HepG2 (cell line): Measurements from ENCODE around the gene ZNF678. TPM values are rescaled to one million over a fixed set of nuclear protein-coding genes. Genes with fewer than 3 reads are reported as not detected.

ENCODE experiments used
- ATAC-seq: fragments of 200-7000 bp; cut with Tn5 transposase; 3 replicates; pipeline ENCODE4 v1.9.1; 2020; ENCODE audit warnings: mild to moderate bottlenecking, moderate library complexity
- BruUV-seq: library from RNA; stranded (reverse); fragments of 400-500 nt; replicated peaks from 2 replicates; lab custom pipeline; 2021; lab: Mats Ljungman, UMichigan
- CTCF ChIA-PET: fragments of 300-600 bp; formaldehyde crosslinking; extraction: SDS; loops from one replicate; lab custom pipeline; 2021; ENCODE audit warnings: low total read pairs, inconsistent platforms, low intra/inter-chr PET ratio; lab: Yijun Ruan, JAX
- POLR2A ChIA-PET: fragments of 350-600 bp; sonication (Branson Sonifier 250); formaldehyde crosslinking; loops from one replicate; lab custom pipeline; 2020; ENCODE audit warnings: antibody characterized with exemption, inconsistent platforms; lab: Yijun Ruan, JAX
- DNase-seq: peaks from one replicate; pipeline ENCODE4 v3.0.0-alpha.2; 2015; ENCODE audit warnings: low spot score
- FAIRE-seq: peaks from 3 replicates; lab custom pipeline; 2011; peaks lifted over from hg19 to GRCh38; lab: Jason Lieb, UNC
- H2AFZ ChIP-seq: one replicate; pipeline ENCODE4 v1.6.1; 2011; ENCODE audit warnings: low read length, inconsistent platforms
- H3K27ac ChIP-seq: fragments of 300-600 bp; 3 replicates; pipeline ENCODE4 v1.8.0; 2011; ENCODE audit warnings: mixed run types, mild to moderate bottlenecking, mixed read lengths, low read length, inconsistent platforms; ENCODE audit not compliant: insufficient read depth; ENCODE audit errors: extremely low read length
- H3K27me3 ChIP-seq, 2 experiments: fragments of 200-600 bp in 1 of 2; 2 replicates in 1 of 2; 3 replicates in 1 of 2; pipeline versions ENCODE4 v1.6.0 to v1.8.0; 2011; ENCODE audit warnings: low read length in 2 of 2, mild to moderate bottlenecking in 2 of 2, moderate library complexity in 2 of 2, inconsistent platforms in 1 of 2; ENCODE audit not compliant: insufficient read depth in 2 of 2, control insufficient read depth in 1 of 2
- H3K36me3 ChIP-seq, 2 experiments: fragments of 200-600 bp in 1 of 2; replicated peaks in 1 of 2; 2 replicates in 1 of 2; 3 replicates in 1 of 2; pipeline versions ENCODE4 v1.5.1 to v1.8.0; 2011; ENCODE audit warnings: low read length in 2 of 2, inconsistent platforms in 1 of 2; ENCODE audit not compliant: insufficient read depth in 2 of 2, control insufficient read depth in 1 of 2
- H3K4me1 ChIP-seq: 2 replicates; pipeline ENCODE4 v1.5.1; 2012; ENCODE audit warnings: low read length, inconsistent platforms; ENCODE audit not compliant: insufficient read depth
- H3K4me2 ChIP-seq: 2 replicates; pipeline ENCODE4 v1.6.0; 2011; ENCODE audit warnings: low read depth, low read length, inconsistent platforms
- H3K4me3 ChIP-seq, 3 experiments: fragments of 200-600 bp in 1 of 3; sonication (generic), shearing (Covaris generic) in 1 of 3; replicated peaks in 1 of 3; 2 replicates each; pipeline ENCODE4 v1.5.1; 2011 to 2016; ENCODE audit warnings: low read length in 3 of 3, inconsistent platforms in 2 of 3, low read depth in 2 of 3, mild to moderate bottlenecking in 2 of 3, control low read depth in 1 of 3, mixed read lengths in 1 of 3; ENCODE audit not compliant: insufficient read depth in 1 of 3
- H3K79me2 ChIP-seq: one replicate; pipeline ENCODE4 v1.6.1; 2011; ENCODE audit warnings: low read length, inconsistent platforms; ENCODE audit not compliant: insufficient read depth
- H3K9ac ChIP-seq: 2 replicates; pipeline ENCODE4 v1.6.0; 2011; ENCODE audit warnings: mild to moderate bottlenecking, low read depth, low read length, inconsistent platforms; ENCODE audit not compliant: insufficient read depth
- H3K9me3 ChIP-seq: 2 replicates; pipeline ENCODE4 v1.5.1; 2012; ENCODE audit warnings: mild to moderate bottlenecking, low read length
- H4K20me1 ChIP-seq: 2 replicates; pipeline ENCODE4 v1.6.0; 2011; ENCODE audit warnings: inconsistent platforms, mild to moderate bottlenecking, low read length, moderate library complexity; ENCODE audit not compliant: insufficient read depth
- ARID2 ChIP-seq: sonication (generic); formaldehyde crosslinking; IDR thresholded peaks from 2 replicates; pipeline ENCODE4 v1.8.1; 2022; ENCODE audit warnings: mild to moderate bottlenecking, missing genetic modification reagents, borderline replicate concordance
- ATF7 ChIP-seq, 2 experiments: fragments of 450-650 bp in 1 of 2; sonication (generic) in 1 of 2; formaldehyde crosslinking in 1 of 2; IDR thresholded peaks; 2 replicates each; pipeline versions ENCODE4 v1.4.0 to v1.6.1; 2016 to 2020; ENCODE audit warnings: antibody characterized with exemption in 1 of 2, mild to moderate bottlenecking in 1 of 2, missing genetic modification reagents in 1 of 2
- CREB1 ChIP-seq, 2 experiments: fragments of 450-650 bp in 1 of 2; IDR thresholded peaks; 2 replicates each; pipeline ENCODE4 v1.6.1; 2016 to 2017; ENCODE audit warnings: control low read depth in 1 of 2, mild to moderate bottlenecking in 1 of 2, missing compliant biosample characterization in 1 of 2, missing genetic modification characterization in 1 of 2
- FOXM1 ChIP-seq: sonication (generic); formaldehyde crosslinking; IDR thresholded peaks from 2 replicates; pipeline ENCODE4 v1.5.0; 2020; ENCODE audit warnings: missing genetic modification reagents
- HNF1A ChIP-seq, 2 experiments: sonication (generic) in 1 of 2; formaldehyde crosslinking in 1 of 2; IDR thresholded peaks; 2 replicates each; pipeline versions ENCODE4 v1.4.0 to v1.6.1; 2016 to 2020; ENCODE audit warnings: borderline replicate concordance in 1 of 2, low read depth in 1 of 2, mild to moderate bottlenecking in 1 of 2, missing genetic modification reagents in 1 of 2
- JUNB ChIP-seq: sonication (generic); formaldehyde crosslinking; IDR thresholded peaks from 2 replicates; pipeline ENCODE4 v1.8.0; 2022; ENCODE audit warnings: missing genetic modification reagents, mild to moderate bottlenecking, borderline replicate concordance
- PTBP1 ChIP-seq: fragments of 200-400 bp; formaldehyde crosslinking; IDR thresholded peaks from 2 replicates; pipeline ENCODE4 v1.6.1; 2018; ENCODE audit warnings: low read length, low read depth; ENCODE audit not compliant: poor library complexity, severe bottlenecking
- TERF1 ChIP-seq: sonication (generic); formaldehyde crosslinking; IDR thresholded peaks from 2 replicates; pipeline ENCODE4 v1.8.0; 2022; ENCODE audit warnings: mild to moderate bottlenecking, missing genetic modification reagents, moderate library complexity
- TOE1 ChIP-seq: sonication (generic); formaldehyde crosslinking; IDR thresholded peaks from 2 replicates; pipeline ENCODE4 v1.4.0; 2020; ENCODE audit warnings: mild to moderate bottlenecking, missing genetic modification reagents
- YY1 ChIP-seq: IDR thresholded peaks from 2 replicates; pipeline ENCODE4 v1.6.1; 2011; ENCODE audit warnings: low read length, low read depth, moderate library complexity, mild to moderate bottlenecking; ENCODE audit not compliant: insufficient read depth, insufficient replicate concordance
- ZFP62 ChIP-seq: sonication (generic); formaldehyde crosslinking; IDR thresholded peaks from 2 replicates; pipeline ENCODE4 v1.4.0; 2020; ENCODE audit warnings: missing genetic modification reagents
- ZNF10 ChIP-seq: sonication (generic); formaldehyde crosslinking; IDR thresholded peaks from 2 replicates; pipeline ENCODE4 v1.4.0; 2020; ENCODE audit warnings: mild to moderate bottlenecking, low read depth, missing genetic modification reagents, borderline replicate concordance
- ZNF234 ChIP-seq: sonication (generic); formaldehyde crosslinking; conservative IDR thresholded peaks from 2 replicates; pipeline ENCODE4 v1.5.1; 2020; ENCODE audit warnings: mild to moderate bottlenecking, missing genetic modification reagents
- WGBS: methylation state at CpG from one replicate; pipeline ENCODE4 v1.1.6; 2017; ENCODE audit warnings: low lambda C conversion rate; 5-methylcytosine and 5-hydroxymethylcytosine counted together
- in situ Hi-C: cut with HindIII; loops from 2 replicates; pipeline ENCODE4 v1.10.0; 2017; ENCODE audit warnings: low pct_unique_long_range_greater_than_20kb; ENCODE audit not compliant: extremely low pct_ligation_motif_present
- intact Hi-C: fragments of 100-400 bp; cut with micrococcal nuclease; formaldehyde crosslinking; loops from one replicate; pipeline ENCODE4 v1.10.0; 2022; ENCODE audit not compliant: unreplicated experiment
- polyA plus RNA-seq, 8 experiments: library from polyadenylated mRNA; depleted of rRNA in 3 of 8; stranded (reverse) in 7 of 8; unstranded in 1 of 8; fragments of >200 nt; fragmentation: Illumina TruSeq in 4 of 8; extraction: Trizol in 4 of 8; gene quantifications; 2 replicates each; pipeline versions ENCODE4 v1.2.1 to v1.2.3, GENCODE V29; 2011 to 2016; ENCODE audit warnings: low read depth in 4 of 8, missing spikeins in 1 of 8, mixed read lengths in 1 of 8; ENCODE audit not compliant: insufficient read depth in 1 of 8
- total RNA-seq, 5 experiments: library from RNA; depleted of rRNA; stranded (reverse); fragments of >200 nt; fragmentation: Illumina TruSeq; extraction: Trizol; gene quantifications; 2 replicates each; pipeline ENCODE4 v1.2.3, GENCODE V29; 2016; ENCODE audit warnings: low read depth in 1 of 5

ZNF678 gene
- total and polyA plus RNA-seq, 2 of the 13 experiments (the other 11 are each of a cell fraction or from before 2014, with no cell fraction given), result 2.0 to 7.6 TPM

GRCh38 chr1:227518876-227519275 lies 44.5 kb upstream of the ZNF678 start:
- DNase-seq (no peak), FAIRE-seq (no peak), ATAC-seq (no peak)
- H3K4me1 ChIP-seq, result no peaks in the 10 kb centered on the region
- H3K9me3 ChIP-seq, result no peaks in the 10 kb centered on the region
- no peak overlapping the region for H3K4me2 ChIP-seq
- no peak overlapping the region for H3K9ac ChIP-seq
- H3K27ac ChIP-seq, result no peak overlapping the region
- ChIA-PET POLR2A (no interaction called here), CTCF (no interaction called here)
- no peak overlapping the region for H2AFZ ChIP-seq
- BruUV-seq, result no TSS peak
- intact Hi-C loops, result no loop called here
- WGBS, result 8% methylated on average over 4 of the region's 4 CpGs
- no peaks in the 10 kb centered on the region for H3K79me2 ChIP-seq
- H3K27me3 ChIP-seq, result no peaks in the 10 kb centered on the region; a peak in 1 of 5 replicates
- H3K4me3 ChIP-seq, result no peak overlapping the region
- peak; percentile 91 for TF ChIP-seq ATF7 (IDR thresholded peaks at IDR 0.05)
- TF ChIP-seq ATF7 (CRISPR knock-in tag; IDR thresholded peaks at IDR 0.05), result no peak
- no peak for TF ChIP-seq TERF1 (CRISPR knock-in tag)
- TF ChIP-seq CREB1 (IDR thresholded peaks at IDR 0.05), result peak; percentile 91
- no peak for TF ChIP-seq CREB1 (CRISPR knock-in tag; IDR thresholded peaks at IDR 0.05)
- TF ChIP-seq, all 625 proteins: peak for 2
- Histone ChIP-seq H4K20me1 (no peaks in the 10 kb centered on the region), H3K36me3 (no peaks in the 10 kb centered on the region)
- in situ Hi-C loops, result no loop called here

- Histone ChIP-seq H3K9me3 (no peaks in the 10 kb centered on the region), H3K4me3 (no peak overlapping the region), H3K79me2 (no peaks in the 10 kb centered on the region), H3K4me2 (no peak overlapping the region), H3K9ac (no peak overlapping the region), H2AFZ (no peak overlapping the region), H3K27ac (no peak overlapping the region), H4K20me1 (no peaks in the 10 kb centered on the region), H3K36me3 (no peaks in the 10 kb centered on the region), H3K4me1 (no peaks in the 10 kb centered on the region), H3K27me3 (no peaks in the 10 kb centered on the region; a peak in 1 of 5 replicates)
- no peak for DNase-seq
- 50% methylated on average over 7 of the region's 11 CpGs for WGBS
- POLR2A ChIA-PET, result no interaction called here
- ATAC-seq, result no peak
- CTCF ChIA-PET, result no interaction called here
- no TSS peak for BruUV-seq
- FAIRE-seq, result no peak
- in situ Hi-C loops (no loop called here), intact Hi-C loops (no loop called here)
- TF ChIP-seq YY1, result no peak
- TF ChIP-seq ZNF10, result no peak
- no peak for TF ChIP-seq PTBP1
- no peak for TF ChIP-seq FOXM1 (CRISPR knock-in tag)
- TF ChIP-seq TOE1, result no peak
- TF ChIP-seq ARID2 (CRISPR knock-in tag), result no peak
- no peak for TF ChIP-seq HNF1A (IDR thresholded peaks at IDR 0.05; ENCODE audit: low read depth)
- no peak for TF ChIP-seq HNF1A (CRISPR knock-in tag; IDR thresholded peaks at IDR 0.05; ENCODE audit: borderline replicate concordance)
- TF ChIP-seq ZFP62 (CRISPR knock-in tag), result no peak
- no peak for TF ChIP-seq JUNB (CRISPR knock-in tag)
- no peak for TF ChIP-seq ZNF234 (CRISPR knock-in tag)
These were observed 41.6 kb upstream of the ZNF678 start for GRCh38 chr1:227521782-227522181.
